ENCODE measurements around the gene POLR3C.
A peak's percentile ranks its signal among the peaks of the same experiment; 100 is the strongest.
"Not testable (repeated sequence)": the region's sequence is repeated elsewhere in the genome, so short reads cannot be mapped to it uniquely, and the experiment has no call there.

Gene POLR3C

GRCh38 chr1:145822779-145823331 is 1.1 kb upstream of the POLR3C start:
- H3K27me3 ChIP-seq (ENCODE audit: control insufficient read depth, insufficient read depth, low read length); H3K9me3 ChIP-seq (ENCODE audit: control insufficient read depth, insufficient read depth, low read depth, low read length); H3K27ac ChIP-seq (ENCODE audit: low read depth, low read length); H3K4me1 ChIP-seq (ENCODE audit: control insufficient read depth, insufficient read depth, low read length); H3K9ac ChIP-seq (ENCODE audit: low read length): not testable (repeated sequence)
- Histone ChIP-seq H3K36me3 (ENCODE audit: control insufficient read depth, insufficient read depth, low read length) (peaks cover 19% of the 10 kb centered on the region), H3K4me3 (ENCODE audit: low read depth, low read length) (peak overlapping the region; percentile 39; the same call in 1 of the 2 replicates)

GRCh38 chr1:145824499-145824842 is 471 bp downstream of the POLR3C start:
- peak overlapping the region; percentile 71; the same call in 1 of the 2 replicates for H3K27ac ChIP-seq (ENCODE audit: low read depth, low read length)
- no peaks in the 10 kb centered on the region for H3K27me3 ChIP-seq (ENCODE audit: control insufficient read depth, insufficient read depth, low read length)
- H3K4me3 ChIP-seq (ENCODE audit: low read depth, low read length) = peak overlapping the region; percentile 92
- H3K9me3 ChIP-seq (ENCODE audit: control insufficient read depth, insufficient read depth, low read depth, low read length) = no peaks in the 10 kb centered on the region
- peaks cover 35% of the 10 kb centered on the region for H3K36me3 ChIP-seq (ENCODE audit: control insufficient read depth, insufficient read depth, low read length)
- H3K4me1 ChIP-seq (ENCODE audit: control insufficient read depth, insufficient read depth, low read length) = no peaks in the 10 kb centered on the region
- H3K9ac ChIP-seq (ENCODE audit: low read length) = peak overlapping the region; percentile 96

GRCh38 chr1:145826030-145826429 is 2.0 kb downstream of the POLR3C start:
- H3K27ac ChIP-seq (ENCODE audit: low read depth, low read length) = no peak overlapping the region
- H3K27me3 ChIP-seq (ENCODE audit: control insufficient read depth, insufficient read depth, low read length) = no peaks in the 10 kb centered on the region
- no peak overlapping the region for H3K4me3 ChIP-seq (ENCODE audit: low read depth, low read length)
- H3K9ac ChIP-seq (ENCODE audit: low read length) = no peak overlapping the region
- H3K9me3 ChIP-seq (ENCODE audit: control insufficient read depth, insufficient read depth, low read depth, low read length) = no peaks in the 10 kb centered on the region
- H3K4me1 ChIP-seq (ENCODE audit: control insufficient read depth, insufficient read depth, low read length) = no peaks in the 10 kb centered on the region
- peaks cover 50% of the 10 kb centered on the region for H3K36me3 ChIP-seq (ENCODE audit: control insufficient read depth, insufficient read depth, low read length)

- H3K27ac ChIP-seq (ENCODE audit: low read depth, low read length) = no peak overlapping the region
- no peaks in the 10 kb centered on the region for H3K9me3 ChIP-seq (ENCODE audit: control insufficient read depth, insufficient read depth, low read depth, low read length)
- H3K9ac ChIP-seq (ENCODE audit: low read length) = no peak overlapping the region
- no peaks in the 10 kb centered on the region for H3K27me3 ChIP-seq (ENCODE audit: control insufficient read depth, insufficient read depth, low read length)
- H3K36me3 ChIP-seq (ENCODE audit: control insufficient read depth, insufficient read depth, low read length) = peaks cover 67% of the 10 kb centered on the region
- no peak overlapping the region for H3K4me3 ChIP-seq (ENCODE audit: low read depth, low read length)
- no peaks in the 10 kb centered on the region for H3K4me1 ChIP-seq (ENCODE audit: control insufficient read depth, insufficient read depth, low read length)
Measured at GRCh38 chr1:145827966-145828365, 4.0 kb downstream of the POLR3C start.

- Histone ChIP-seq H3K9me3 (ENCODE audit: control insufficient read depth, insufficient read depth, low read depth, low read length) (no peaks in the 10 kb centered on the region), H3K36me3 (ENCODE audit: control insufficient read depth, insufficient read depth, low read length) (peaks cover 72% of the 10 kb centered on the region), H3K4me3 (ENCODE audit: low read depth, low read length) (no peak overlapping the region), H3K27me3 (ENCODE audit: control insufficient read depth, insufficient read depth, low read length) (no peaks in the 10 kb centered on the region), H3K9ac (ENCODE audit: low read length) (no peak overlapping the region), H3K27ac (ENCODE audit: low read depth, low read length) (no peak overlapping the region), H3K4me1 (ENCODE audit: control insufficient read depth, insufficient read depth, low read length) (no peaks in the 10 kb centered on the region)
Measured at GRCh38 chr1:145828367-145829026, 4.5 kb downstream of the POLR3C start.

- not testable (repeated sequence) for H3K27me3 ChIP-seq (ENCODE audit: control insufficient read depth, insufficient read depth, low read length); H3K27ac ChIP-seq (ENCODE audit: low read depth, low read length); H3K4me1 ChIP-seq (ENCODE audit: control insufficient read depth, insufficient read depth, low read length); H3K9ac ChIP-seq (ENCODE audit: low read length); H3K4me3 ChIP-seq (ENCODE audit: low read depth, low read length); H3K9me3 ChIP-seq (ENCODE audit: control insufficient read depth, insufficient read depth, low read depth, low read length)
- H3K36me3 ChIP-seq (ENCODE audit: control insufficient read depth, insufficient read depth, low read length) = peaks cover 92% of the 10 kb centered on the region
Measured at GRCh38 chr1:145830810-145831209, 6.8 kb downstream of the POLR3C start.

GRCh38 chr1:145837656-145838055 is 13.7 kb downstream of the POLR3C start:
- Histone ChIP-seq H3K9me3 (ENCODE audit: control insufficient read depth, insufficient read depth, low read depth, low read length) (no peaks in the 10 kb centered on the region), H3K4me3 (ENCODE audit: low read depth, low read length) (no peak overlapping the region), H3K27me3 (ENCODE audit: control insufficient read depth, insufficient read depth, low read length) (no peaks in the 10 kb centered on the region), H3K4me1 (ENCODE audit: control insufficient read depth, insufficient read depth, low read length) (no peaks in the 10 kb centered on the region), H3K36me3 (ENCODE audit: control insufficient read depth, insufficient read depth, low read length) (peaks cover 96% of the 10 kb centered on the region), H3K9ac (ENCODE audit: low read length) (no peak overlapping the region), H3K27ac (ENCODE audit: low read depth, low read length) (no peak overlapping the region)

GRCh38 chr1:145843031-145843430 is 19.0 kb downstream of the POLR3C start:
- Histone ChIP-seq H3K36me3 (ENCODE audit: control insufficient read depth, insufficient read depth, low read length) (peaks cover 58% of the 10 kb centered on the region), H3K9me3 (ENCODE audit: control insufficient read depth, insufficient read depth, low read depth, low read length) (no peaks in the 10 kb centered on the region), H3K9ac (ENCODE audit: low read length) (no peak overlapping the region), H3K4me1 (ENCODE audit: control insufficient read depth, insufficient read depth, low read length) (peaks cover 8% of the 10 kb centered on the region), H3K27me3 (ENCODE audit: control insufficient read depth, insufficient read depth, low read length) (no peaks in the 10 kb centered on the region), H3K4me3 (ENCODE audit: low read depth, low read length) (no peak overlapping the region), H3K27ac (ENCODE audit: low read depth, low read length) (no peak overlapping the region)

GRCh38 chr1:145845144-145845513 is 21.1 kb downstream of the POLR3C start:
- H3K27ac ChIP-seq (ENCODE audit: low read depth, low read length) = no peak overlapping the region

GRCh38 chr1:145845514-145846161 is 21.6 kb downstream of the POLR3C start, which contains the start of gene NUDT17:
Gene NUDT17, plus strand, starts transcription at chr1:145845630. Its CDS starts 11 bp downstream, at chr1:145845641.
- peak within 1 kb of the TSS; percentile 71 for H3K9ac ChIP-seq (ENCODE audit: low read length)
- H3K4me1 ChIP-seq (ENCODE audit: control insufficient read depth, insufficient read depth, low read length) = peaks cover 8% of the 10 kb centered on the region
- H3K36me3 ChIP-seq (ENCODE audit: control insufficient read depth, insufficient read depth, low read length) = peaks cover 56% of the 10 kb centered on the region
- H3K4me3 ChIP-seq (ENCODE audit: low read depth, low read length) = peak within 1 kb of the TSS; percentile 73
- H3K27ac ChIP-seq (ENCODE audit: low read depth, low read length) = no peak within 1 kb of the TSS
- H3K9me3 ChIP-seq (ENCODE audit: control insufficient read depth, insufficient read depth, low read depth, low read length) = no peaks in the 10 kb centered on the region
- no peaks in the 10 kb centered on the region for H3K27me3 ChIP-seq (ENCODE audit: control insufficient read depth, insufficient read depth, low read length)

More at GRCh38 chr1:145845144-145845513, 21.1 kb downstream of the POLR3C start:
- Histone ChIP-seq H3K9ac (ENCODE audit: low read length) (peak overlapping the region; percentile 71), H3K4me1 (ENCODE audit: control insufficient read depth, insufficient read depth, low read length) (peaks cover 8% of the 10 kb centered on the region), H3K9me3 (ENCODE audit: control insufficient read depth, insufficient read depth, low read depth, low read length) (no peaks in the 10 kb centered on the region), H3K4me3 (ENCODE audit: low read depth, low read length) (peak overlapping the region; percentile 73), H3K27me3 (ENCODE audit: control insufficient read depth, insufficient read depth, low read length) (no peaks in the 10 kb centered on the region), H3K36me3 (ENCODE audit: control insufficient read depth, insufficient read depth, low read length) (peaks cover 56% of the 10 kb centered on the region)

- Histone ChIP-seq H3K27ac (ENCODE audit: low read depth, low read length) (no peak overlapping the region), H3K4me1 (ENCODE audit: control insufficient read depth, insufficient read depth, low read length) (peaks cover 8% of the 10 kb centered on the region), H3K36me3 (ENCODE audit: control insufficient read depth, insufficient read depth, low read length) (peaks cover 56% of the 10 kb centered on the region), H3K27me3 (ENCODE audit: control insufficient read depth, insufficient read depth, low read length) (no peaks in the 10 kb centered on the region), H3K9me3 (ENCODE audit: control insufficient read depth, insufficient read depth, low read depth, low read length) (no peaks in the 10 kb centered on the region), H3K9ac (ENCODE audit: low read length) (peak overlapping the region; percentile 71), H3K4me3 (ENCODE audit: low read depth, low read length) (peak overlapping the region; percentile 73)
Measured at GRCh38 chr1:145846201-145846612, 22.2 kb downstream of the POLR3C start.

Measured in HUES6 (cell line).